Ramos (cell line): ENCODE measurements around the gene SCNN1B.
"Not testable (repeated sequence)": the region's sequence is repeated elsewhere in the genome, so short reads cannot be mapped to it uniquely, and the experiment has no call there.

ENCODE experiments used
- in situ Hi-C: fragments of 300-500 bp; cut with MboI; formaldehyde crosslinking; loops from one replicate; pipeline ENCODE4 v1.14.3; 2022; ENCODE audit warnings: low sequenced_read_pairs; ENCODE audit not compliant: unreplicated experiment

The SCNN1B gene

DNA sequence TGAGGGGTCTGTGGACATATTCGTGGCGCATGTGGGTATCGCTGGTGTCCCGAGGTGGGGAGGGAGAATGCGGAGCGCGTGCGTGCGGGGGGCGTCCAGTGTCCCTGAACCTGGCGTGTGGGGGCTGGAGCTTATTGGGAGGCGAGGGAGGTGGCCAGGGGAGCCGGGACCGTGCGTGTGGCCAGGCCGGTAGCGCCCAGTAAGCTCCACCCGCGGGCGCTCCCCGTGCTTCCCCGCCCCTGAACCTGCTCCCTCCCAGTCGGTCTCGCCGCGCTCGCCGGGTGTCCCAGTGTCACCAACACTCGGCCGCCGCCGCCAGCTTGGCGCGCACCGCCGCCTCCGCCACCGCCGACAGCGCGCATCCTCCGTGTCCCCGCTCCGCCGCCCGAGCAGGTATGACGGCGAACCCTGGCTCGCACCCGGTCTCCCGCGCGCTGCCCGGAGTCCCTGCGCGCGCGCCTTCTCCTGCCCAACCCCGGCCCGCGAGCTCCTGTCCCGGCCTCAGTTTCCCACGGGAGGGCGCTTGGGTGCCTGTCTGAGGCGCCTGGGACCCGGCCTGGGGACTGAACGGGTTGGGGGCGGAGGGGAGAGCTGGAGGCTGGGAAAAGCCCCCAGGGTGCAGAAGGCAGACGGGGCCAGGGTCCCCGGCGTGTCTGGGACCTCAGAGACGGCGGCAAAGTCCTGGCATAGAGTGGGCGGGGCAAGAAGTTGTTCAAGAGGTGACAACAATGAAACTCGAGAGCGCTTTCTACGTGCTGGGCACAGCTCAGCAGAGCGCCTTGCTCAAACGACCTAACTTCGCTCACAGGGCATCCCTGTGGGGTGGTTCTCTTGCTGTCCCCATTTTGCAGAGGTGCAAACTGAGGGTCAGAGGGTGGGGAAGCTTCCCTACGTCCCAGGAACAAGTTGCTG lies at the start of gene SCNN1B:
SCNN1B (plus strand) TSS at position 258 of the 912 bp plus-strand sequence. CDS start 46,298 bp downstream, outside the sequence.
- in situ Hi-C loops, result no loop called here

DNA sequence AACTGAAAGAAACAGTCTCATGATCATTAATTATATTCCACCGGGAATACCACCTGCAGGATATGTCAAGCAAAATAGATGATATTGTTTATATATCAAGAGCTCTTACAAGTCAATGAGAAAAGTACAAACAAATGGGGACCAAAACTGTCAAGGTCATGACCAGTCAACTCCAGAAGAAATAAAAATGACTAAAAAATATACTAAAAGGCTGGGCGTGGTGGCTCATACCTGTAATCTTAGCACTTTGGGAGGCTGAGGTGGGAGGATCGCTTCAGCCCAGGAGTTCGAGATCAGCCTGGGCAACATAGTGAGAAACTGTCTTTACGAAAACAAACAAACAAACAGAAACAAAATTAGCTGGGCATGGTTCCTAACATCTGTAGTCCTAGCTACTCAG lies 49.8 kb upstream of the SCNN1B start:
- in situ Hi-C loops, result no loop called here

- in situ Hi-C loops, result not testable (repeated sequence)
Measured at GRCh38 chr16:23253650-23254049, 48.5 kb upstream of the SCNN1B start.

DNA sequence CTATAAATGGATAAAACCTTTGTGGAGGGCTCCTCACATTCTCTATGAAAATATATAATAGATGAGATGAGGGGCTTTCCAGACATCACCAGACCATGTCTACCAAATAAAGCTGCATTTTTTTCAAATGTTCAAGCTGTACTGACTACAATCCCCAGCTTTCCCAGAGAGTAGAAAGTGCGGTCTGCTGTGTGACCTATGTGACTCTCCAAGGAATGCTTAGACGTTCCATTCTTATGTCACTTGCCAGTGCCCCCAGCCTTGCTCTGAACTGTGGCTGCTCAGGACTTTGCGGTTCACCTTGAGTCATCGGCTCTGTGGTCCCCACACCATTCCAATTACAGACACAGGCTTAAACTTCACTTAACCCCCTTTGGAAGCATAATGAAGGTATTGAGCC lies 47.8 kb upstream of the SCNN1B start:
- in situ Hi-C loops, result no loop called here

GRCh38 chr16:23255000-23255399 lies 47.1 kb upstream of the SCNN1B start:
- in situ Hi-C loops, result no loop called here

- in situ Hi-C loops, result no loop called here
Measured at GRCh38 chr16:23256440-23256839, 45.7 kb upstream of the SCNN1B start.

- in situ Hi-C loops, result no loop called here
Measured at GRCh38 chr16:23257682-23258081, 44.4 kb upstream of the SCNN1B start.

DNA sequence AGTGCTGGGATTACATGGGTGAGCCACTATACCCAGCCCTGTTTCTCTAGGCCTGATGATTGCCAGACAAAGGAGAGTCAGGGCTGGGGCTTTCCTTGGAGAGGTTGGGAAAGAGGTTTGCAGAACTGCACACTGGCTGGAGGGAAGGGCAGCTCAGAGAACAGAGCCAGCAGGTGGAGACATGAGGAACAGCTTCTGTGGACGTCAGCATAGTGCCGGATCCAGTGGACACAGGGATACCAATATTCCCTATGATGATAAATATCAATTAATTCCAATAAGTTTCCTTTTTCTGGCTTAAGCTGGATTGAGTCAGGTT lies 43.2 kb upstream of the SCNN1B start:
- in situ Hi-C loops, result no loop called here

GRCh38 chr16:23267647-23268046 lies 34.5 kb upstream of the SCNN1B start:
- in situ Hi-C loops, result no loop called here

DNA sequence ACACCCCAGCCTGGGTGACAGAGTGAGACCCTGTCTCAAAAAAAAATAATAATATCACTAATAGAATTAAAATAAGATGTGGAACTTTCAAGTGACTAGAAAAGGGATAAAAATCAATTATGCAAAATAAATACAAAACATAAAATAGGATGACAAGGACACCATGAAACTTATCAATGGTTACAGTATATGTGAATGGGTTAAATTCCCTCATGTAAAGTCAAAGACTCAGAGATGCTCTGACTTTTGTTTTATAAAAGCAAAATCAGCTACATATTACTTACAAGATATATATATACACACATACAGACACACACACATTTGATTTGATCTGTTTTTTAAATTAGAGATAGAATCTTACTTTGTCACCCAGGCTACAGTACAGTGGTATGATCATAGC lies 33.5 kb upstream of the SCNN1B start:
- in situ Hi-C loops, result no loop called here

GRCh38 chr16:23269248-23269953 lies 32.7 kb upstream of the SCNN1B start:
- in situ Hi-C loops, result no loop called here

GRCh38 chr16:23270654-23271053 lies 31.4 kb upstream of the SCNN1B start:
- in situ Hi-C loops, result no loop called here

GRCh38 chr16:23274968-23275367 lies 27.1 kb upstream of the SCNN1B start:
- in situ Hi-C loops, result no loop called here

DNA sequence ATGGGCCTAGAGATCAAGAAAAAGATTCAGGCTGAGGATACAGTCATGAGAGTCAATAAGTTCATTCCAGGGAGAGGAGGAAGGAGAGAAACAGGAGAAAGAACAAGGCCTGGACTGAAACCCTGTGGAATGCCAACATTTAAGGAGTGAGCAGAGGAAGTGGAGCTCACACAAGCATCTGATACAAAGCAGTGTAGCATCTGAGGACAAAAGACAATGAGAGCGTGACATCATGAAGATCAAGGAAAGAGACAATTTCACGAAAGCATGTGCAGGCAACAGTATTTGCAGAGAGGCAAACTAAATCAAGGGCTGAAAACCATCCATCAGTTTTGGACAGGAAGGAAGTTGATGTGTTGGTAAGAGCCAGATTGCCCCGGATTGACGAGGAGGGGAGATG lies 25.3 kb upstream of the SCNN1B start:
- in situ Hi-C loops, result no loop called here

DNA sequence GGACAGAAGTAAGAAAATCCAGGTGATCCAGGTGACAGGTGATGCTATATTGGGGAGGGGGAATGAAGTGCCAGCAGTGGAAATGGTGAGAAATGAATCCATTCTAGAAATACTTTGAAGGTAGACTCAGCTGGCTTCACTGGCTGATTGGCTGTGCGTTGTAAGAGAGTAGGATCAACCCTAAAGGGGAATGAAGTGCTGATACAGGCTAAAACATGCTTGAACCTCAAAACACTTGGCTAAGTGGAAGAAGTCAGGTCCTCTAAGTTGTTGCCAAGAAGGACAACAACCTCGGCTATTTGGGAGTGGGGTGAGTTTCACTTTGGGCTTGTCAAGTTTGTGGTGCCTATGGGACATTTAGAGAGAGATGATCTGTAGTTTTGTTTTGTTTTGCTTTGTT lies 24.1 kb upstream of the SCNN1B start:
- in situ Hi-C loops, result no loop called here

DNA sequence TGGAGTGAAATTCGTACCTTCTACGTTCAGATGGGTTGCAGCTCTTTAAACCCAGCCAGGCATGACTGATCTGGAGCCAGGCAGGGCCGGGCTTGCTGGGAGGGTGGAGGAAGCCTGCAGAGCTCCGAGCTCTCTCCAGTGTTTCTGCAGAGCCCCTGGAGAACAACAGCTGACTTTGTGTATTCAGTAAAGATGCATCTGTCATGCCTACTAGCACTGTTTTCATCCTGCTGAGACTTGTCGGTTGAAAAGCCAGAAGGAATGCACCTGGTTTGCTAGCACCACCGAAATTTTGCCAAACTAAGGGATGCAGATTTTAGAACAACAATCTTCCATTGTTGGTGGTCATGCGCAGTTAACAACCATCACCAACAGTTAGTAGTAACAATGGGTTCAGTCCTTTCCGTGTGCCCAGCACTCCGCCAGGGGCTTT lies 22.4 kb upstream of the SCNN1B start:
- in situ Hi-C loops, result no loop called here

DNA sequence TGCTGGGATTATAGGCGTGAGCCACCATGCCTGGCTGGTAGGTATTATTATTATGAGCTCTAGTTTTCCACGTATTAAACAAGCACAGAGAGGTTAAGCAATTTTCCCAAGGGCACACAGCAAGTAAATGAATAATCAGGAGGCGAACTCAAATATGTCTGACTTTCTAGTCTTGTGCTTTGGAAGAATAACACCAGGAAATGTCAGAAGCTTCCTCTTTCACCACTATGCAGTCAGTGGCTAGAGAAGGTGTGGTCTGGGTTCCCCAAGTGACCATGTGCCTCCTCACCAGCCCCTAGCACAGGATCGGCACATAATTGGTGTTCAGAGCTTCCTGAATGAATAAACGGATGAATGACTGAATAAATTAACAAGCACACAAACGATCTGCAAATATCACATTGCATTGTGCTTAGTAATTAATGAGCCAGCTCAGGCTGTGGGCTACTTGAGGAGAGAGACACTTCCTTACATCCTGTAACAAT lies 21.6 kb upstream of the SCNN1B start:
- in situ Hi-C loops, result no loop called here

DNA sequence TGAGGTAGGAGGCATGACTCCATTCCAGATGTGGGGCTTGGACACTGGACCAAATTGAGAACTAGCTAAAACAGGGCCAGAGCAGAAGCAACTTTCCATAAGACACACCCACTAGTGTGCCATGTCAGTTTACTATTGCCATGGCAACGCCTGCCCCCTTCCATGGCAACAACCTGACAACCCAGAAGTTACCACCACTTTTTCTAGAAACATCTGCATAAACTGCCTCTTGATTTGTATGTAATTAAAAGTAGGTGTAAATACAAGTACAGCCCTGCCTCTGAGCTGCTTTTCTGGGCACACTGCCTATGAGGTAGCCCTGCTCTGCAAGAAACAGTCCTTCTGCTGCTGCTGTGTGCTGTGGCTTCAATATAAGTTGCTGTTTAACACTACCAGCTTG lies 19.5 kb upstream of the SCNN1B start:
- in situ Hi-C loops, result no loop called here

GRCh38 chr16:23283571-23283970 lies 18.5 kb upstream of the SCNN1B start:
- in situ Hi-C loops, result no loop called here

DNA sequence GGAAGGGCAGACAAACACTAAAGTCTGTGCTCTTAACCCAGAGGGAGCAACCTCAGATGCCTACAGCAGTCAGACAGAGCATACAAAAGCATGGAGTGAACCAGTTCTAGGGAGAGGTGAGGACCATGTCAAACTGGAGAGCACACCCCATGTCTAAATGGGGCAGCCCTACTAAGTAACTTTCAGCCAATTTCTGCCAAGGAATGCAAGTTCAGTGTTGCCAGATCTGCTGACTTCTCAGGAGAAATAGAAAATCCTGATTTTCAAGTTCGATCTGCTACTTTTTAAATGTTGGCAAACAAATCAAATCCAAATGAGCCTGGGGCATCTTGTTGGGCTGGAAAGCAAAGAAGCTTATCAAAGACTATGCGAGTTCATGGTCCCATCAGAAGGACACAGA lies 17.5 kb upstream of the SCNN1B start:
- in situ Hi-C loops, result no loop called here

- in situ Hi-C loops, result no loop called here
Measured at GRCh38 chr16:23286131-23286532, 16.0 kb upstream of the SCNN1B start.
